Type B pancreatic cell (in vitro differentiated cells): Measurements from ENCODE around the gene SACM1L. TPM values are rescaled to one million over a fixed set of nuclear protein-coding genes. Genes with fewer than 3 reads are reported as not detected.

ENCODE experiments used
- DNase-seq: peaks from one replicate; pipeline ENCODE4 v3.0.0; 2021; ENCODE audit warnings: mixed read lengths; ENCODE audit not compliant: unreplicated experiment; ENCODE audit errors: extremely low spot score
- H3K27ac Mint-ChIP-seq: 2 replicates; pipeline ENCODE4 v1.8.0; 2021; ENCODE audit warnings: mild to moderate bottlenecking, mixed read lengths
- H3K27me3 Mint-ChIP-seq: 2 replicates; pipeline ENCODE4 v1.8.0; 2021; ENCODE audit warnings: mixed read lengths
- H3K36me3 Mint-ChIP-seq: 2 replicates; pipeline ENCODE4 v1.8.0; 2021; ENCODE audit warnings: mixed read lengths
- H3K4me1 Mint-ChIP-seq: one replicate; pipeline ENCODE4 v1.8.0; 2021; ENCODE audit warnings: mixed read lengths; ENCODE audit not compliant: unreplicated experiment
- H3K4me3 Mint-ChIP-seq: 2 replicates; pipeline ENCODE4 v1.8.0; 2021; ENCODE audit warnings: mild to moderate bottlenecking, mixed read lengths
- H3K9me3 Mint-ChIP-seq: 2 replicates; pipeline ENCODE4 v1.8.0; 2021; ENCODE audit warnings: mixed read lengths
- total RNA-seq: library from RNA; stranded (reverse); gene quantifications from 2 replicates; pipeline ENCODE4 v1.2.1, GENCODE V29; 2021; ENCODE audit warnings: low replicate concordance
- TF ChIP-seq, protein P1 (sequence below): fragments of 200-600 bp; sonication (generic); conservative IDR thresholded peaks from 2 replicates; pipeline ENCODE4 v1.5.0; 2021; ENCODE audit warnings: antibody characterized with exemption, mild to moderate bottlenecking

SACM1L gene
- total RNA-seq, 1 donor from 2014 or later, result 51.6 TPM

DNA sequence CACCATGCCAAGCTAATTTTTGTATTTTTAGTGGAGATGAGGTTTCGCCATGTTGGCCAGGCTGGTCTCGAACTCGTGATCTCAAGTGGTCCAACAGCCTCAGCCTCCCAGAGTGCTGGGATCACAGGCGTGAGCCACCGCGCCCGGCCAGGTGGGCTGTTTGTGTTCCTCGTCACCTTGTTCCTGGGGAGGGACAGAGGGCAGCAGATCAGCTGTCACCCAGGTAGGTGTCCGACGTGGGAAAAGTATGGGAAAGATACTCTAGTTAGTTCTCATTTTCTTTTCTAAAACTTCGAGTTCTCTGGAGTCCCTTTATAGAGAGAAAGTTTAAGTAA, 28.7 kb upstream of the SACM1L start:
- Mint-ChIP-seq H3K36me3 (no peaks in the 10 kb centered on the region), H3K4me1 (peaks cover 8% of the 10 kb centered on the region), H3K27ac (no peak overlapping the region), H3K27me3 (no peaks in the 10 kb centered on the region), H3K9me3 (no peaks in the 10 kb centered on the region), H3K4me3 (no peak overlapping the region)
- no peak for DNase-seq
- TF ChIP-seq, protein P1, sequence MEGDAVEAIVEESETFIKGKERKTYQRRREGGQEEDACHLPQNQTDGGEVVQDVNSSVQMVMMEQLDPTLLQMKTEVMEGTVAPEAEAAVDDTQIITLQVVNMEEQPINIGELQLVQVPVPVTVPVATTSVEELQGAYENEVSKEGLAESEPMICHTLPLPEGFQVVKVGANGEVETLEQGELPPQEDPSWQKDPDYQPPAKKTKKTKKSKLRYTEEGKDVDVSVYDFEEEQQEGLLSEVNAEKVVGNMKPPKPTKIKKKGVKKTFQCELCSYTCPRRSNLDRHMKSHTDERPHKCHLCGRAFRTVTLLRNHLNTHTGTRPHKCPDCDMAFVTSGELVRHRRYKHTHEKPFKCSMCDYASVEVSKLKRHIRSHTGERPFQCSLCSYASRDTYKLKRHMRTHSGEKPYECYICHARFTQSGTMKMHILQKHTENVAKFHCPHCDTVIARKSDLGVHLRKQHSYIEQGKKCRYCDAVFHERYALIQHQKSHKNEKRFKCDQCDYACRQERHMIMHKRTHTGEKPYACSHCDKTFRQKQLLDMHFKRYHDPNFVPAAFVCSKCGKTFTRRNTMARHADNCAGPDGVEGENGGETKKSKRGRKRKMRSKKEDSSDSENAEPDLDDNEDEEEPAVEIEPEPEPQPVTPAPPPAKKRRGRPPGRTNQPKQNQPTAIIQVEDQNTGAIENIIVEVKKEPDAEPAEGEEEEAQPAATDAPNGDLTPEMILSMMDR, result no peak

DNA sequence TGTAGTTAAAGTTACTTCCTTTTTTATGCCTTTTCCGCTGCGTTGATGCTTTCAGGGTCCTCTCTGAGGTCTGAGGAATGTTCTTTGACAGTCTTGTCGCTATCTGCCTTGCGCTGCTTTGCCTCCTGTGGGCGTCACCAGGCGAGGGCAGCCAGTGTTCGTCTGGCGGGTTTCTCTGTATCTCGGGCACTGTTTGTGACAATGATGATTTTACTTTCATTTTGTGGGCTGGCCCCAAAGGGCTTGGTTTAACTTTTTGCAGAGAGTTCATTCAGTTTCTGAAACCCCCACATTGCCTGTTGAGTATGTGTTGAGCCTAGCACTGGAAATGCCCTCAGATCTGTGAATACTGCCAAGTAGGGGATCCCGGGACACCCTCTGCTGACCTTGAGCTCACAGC, 24.6 kb upstream of the SACM1L start:
- H3K4me1 Mint-ChIP-seq, result peaks cover 4% of the 10 kb centered on the region
- DNase-seq, result no peak
- no peaks in the 10 kb centered on the region for H3K27me3 Mint-ChIP-seq
- H3K4me3 Mint-ChIP-seq, result no peak overlapping the region
- TF ChIP-seq, protein P1, result no peak
- no peak overlapping the region for H3K27ac Mint-ChIP-seq
- peaks cover 19% of the 10 kb centered on the region for H3K36me3 Mint-ChIP-seq
- no peaks in the 10 kb centered on the region for H3K9me3 Mint-ChIP-seq

DNA sequence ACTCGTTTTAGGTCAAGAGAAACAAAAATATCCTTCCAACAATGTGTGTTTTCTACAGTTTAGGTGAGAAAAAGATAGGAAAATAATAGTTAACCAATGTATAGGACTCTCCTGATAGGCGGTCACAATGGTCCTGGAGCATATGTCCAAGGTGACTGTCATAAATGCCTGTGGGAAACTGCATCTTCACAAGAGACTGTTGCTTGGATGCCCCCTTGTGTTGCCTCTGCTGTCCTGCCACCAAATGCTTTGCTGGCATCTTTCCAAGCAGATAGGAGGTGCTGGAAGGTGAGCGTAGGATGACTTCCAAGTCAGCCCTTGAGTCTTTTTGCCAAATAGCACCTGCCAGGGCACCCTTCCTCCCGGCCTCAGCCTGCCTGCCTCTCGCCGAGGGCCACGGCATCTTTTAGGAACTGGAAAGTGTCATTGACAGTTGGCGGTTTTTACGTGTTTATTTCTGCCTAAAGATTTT, 24.1 kb upstream of the SACM1L start:
- no peaks in the 10 kb centered on the region for H3K9me3 Mint-ChIP-seq
- no peak for DNase-seq
- no peaks in the 10 kb centered on the region for H3K4me1 Mint-ChIP-seq
- TF ChIP-seq, protein P1, result peak; percentile 69
- peaks cover 23% of the 10 kb centered on the region for H3K36me3 Mint-ChIP-seq
- no peak overlapping the region for H3K27ac Mint-ChIP-seq
- no peak overlapping the region for H3K4me3 Mint-ChIP-seq
- H3K27me3 Mint-ChIP-seq, result no peaks in the 10 kb centered on the region

DNA sequence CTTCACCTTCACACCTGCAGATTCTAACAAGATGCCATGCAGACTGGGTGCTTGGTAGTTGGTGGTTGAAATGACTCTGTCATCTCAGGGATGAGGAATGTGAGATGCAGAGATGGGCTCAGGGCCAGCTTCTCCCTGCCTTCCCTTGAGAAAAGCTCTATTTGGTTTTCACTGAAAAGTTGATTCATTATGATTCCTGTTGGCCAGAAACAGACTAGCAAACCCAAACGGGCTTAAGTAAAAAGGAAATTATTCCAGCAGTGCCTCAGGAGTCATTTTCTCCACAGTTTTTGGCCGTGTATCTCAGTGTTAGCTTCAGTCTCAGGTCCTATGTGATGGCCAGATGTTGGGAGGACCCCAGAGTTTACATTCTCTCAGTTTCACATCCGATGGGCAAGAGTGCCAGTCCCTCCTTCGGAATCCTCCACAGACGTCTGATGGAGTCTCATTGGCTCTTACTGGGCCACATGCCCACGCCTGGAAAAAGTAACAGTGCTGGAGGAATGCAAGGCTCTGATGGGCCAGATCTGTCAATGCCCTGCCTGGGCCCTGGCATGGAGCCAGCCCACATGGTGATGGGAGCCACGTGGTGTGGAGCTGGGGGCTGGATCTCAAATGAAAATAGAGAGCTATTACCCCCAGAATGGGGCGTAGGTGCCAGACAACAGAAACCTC, 22.3 kb upstream of the SACM1L start:
- no peaks in the 10 kb centered on the region for H3K9me3 Mint-ChIP-seq
- TF ChIP-seq, protein P1, result no peak
- no peak overlapping the region for H3K4me3 Mint-ChIP-seq
- H3K4me1 Mint-ChIP-seq, result no peaks in the 10 kb centered on the region
- no peaks in the 10 kb centered on the region for H3K27me3 Mint-ChIP-seq
- DNase-seq, result no peak
- H3K36me3 Mint-ChIP-seq, result peaks cover 23% of the 10 kb centered on the region
- no peak overlapping the region for H3K27ac Mint-ChIP-seq

DNA sequence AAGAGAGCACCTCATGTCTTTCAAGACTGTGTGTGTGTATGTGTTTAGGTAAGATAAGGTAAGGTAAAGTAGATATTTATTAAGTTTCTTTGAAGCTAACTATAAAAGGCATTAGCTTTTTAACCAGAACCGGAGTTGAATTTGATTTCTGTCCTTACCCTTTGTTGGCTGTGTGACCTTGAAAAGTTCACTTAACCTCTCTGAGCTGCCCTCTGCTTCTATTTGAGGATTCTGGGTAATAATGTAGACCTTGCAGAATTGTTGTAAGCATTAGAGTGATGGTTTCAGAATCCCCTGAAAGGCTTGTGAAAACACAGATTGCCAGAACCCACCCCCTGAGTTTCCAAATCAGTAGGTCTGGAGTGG, 21.6 kb upstream of the SACM1L start:
- DNase-seq, result no peak
- Mint-ChIP-seq H3K4me3 (no peak overlapping the region), H3K36me3 (peaks cover 28% of the 10 kb centered on the region), H3K27me3 (no peaks in the 10 kb centered on the region), H3K4me1 (no peaks in the 10 kb centered on the region), H3K9me3 (no peaks in the 10 kb centered on the region), H3K27ac (no peak overlapping the region)
- TF ChIP-seq, protein P1, result no peak

DNA sequence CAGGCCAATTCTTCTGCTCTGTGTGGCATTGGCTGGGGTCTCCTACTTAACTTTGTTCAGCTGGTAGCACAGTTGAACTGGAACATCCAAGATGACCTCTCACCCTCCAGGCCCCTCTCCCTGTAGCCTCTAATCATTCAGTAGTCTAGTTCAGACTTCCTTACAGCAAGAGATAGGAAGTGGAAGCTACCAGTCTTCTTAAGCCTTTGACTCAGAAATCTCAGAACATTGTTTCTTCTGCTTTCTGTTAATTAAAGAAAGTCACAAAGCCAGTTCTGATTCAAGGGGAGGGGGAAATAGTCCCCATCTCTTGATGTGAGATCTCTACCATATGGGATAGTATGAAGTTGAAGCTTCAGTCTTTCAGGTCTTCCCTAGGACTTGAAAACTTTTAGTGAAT, 18.8 kb upstream of the SACM1L start:
- Mint-ChIP-seq H3K9me3 (no peaks in the 10 kb centered on the region), H3K4me3 (no peak overlapping the region), H3K27me3 (no peaks in the 10 kb centered on the region), H3K36me3 (peaks cover 37% of the 10 kb centered on the region), H3K4me1 (no peaks in the 10 kb centered on the region), H3K27ac (no peak overlapping the region)
- DNase-seq, result no peak
- TF ChIP-seq, protein P1, result no peak
